ENCODE measurements around the gene HMOX1. TPM values are rescaled to one million over a fixed set of nuclear protein-coding genes. Genes with fewer than 3 reads are reported as not detected.

HMOX1 gene
- total RNA-seq, 6 donors from 2014 or later: 22.0 to 306 (median 77.9) TPM

- TF ChIP-seq EP300 (IDR thresholded peaks at IDR 0.05): no peak
- TF ChIP-seq POLR2AphosphoS5 (IDR thresholded peaks at IDR 0.05): no peak
- TF ChIP-seq POLR2A (IDR thresholded peaks at IDR 0.05): no peak
- TF ChIP-seq, protein P1, sequence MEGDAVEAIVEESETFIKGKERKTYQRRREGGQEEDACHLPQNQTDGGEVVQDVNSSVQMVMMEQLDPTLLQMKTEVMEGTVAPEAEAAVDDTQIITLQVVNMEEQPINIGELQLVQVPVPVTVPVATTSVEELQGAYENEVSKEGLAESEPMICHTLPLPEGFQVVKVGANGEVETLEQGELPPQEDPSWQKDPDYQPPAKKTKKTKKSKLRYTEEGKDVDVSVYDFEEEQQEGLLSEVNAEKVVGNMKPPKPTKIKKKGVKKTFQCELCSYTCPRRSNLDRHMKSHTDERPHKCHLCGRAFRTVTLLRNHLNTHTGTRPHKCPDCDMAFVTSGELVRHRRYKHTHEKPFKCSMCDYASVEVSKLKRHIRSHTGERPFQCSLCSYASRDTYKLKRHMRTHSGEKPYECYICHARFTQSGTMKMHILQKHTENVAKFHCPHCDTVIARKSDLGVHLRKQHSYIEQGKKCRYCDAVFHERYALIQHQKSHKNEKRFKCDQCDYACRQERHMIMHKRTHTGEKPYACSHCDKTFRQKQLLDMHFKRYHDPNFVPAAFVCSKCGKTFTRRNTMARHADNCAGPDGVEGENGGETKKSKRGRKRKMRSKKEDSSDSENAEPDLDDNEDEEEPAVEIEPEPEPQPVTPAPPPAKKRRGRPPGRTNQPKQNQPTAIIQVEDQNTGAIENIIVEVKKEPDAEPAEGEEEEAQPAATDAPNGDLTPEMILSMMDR (IDR thresholded peaks at IDR 0.05): no peak
- 82 to 100% methylated on average over 2 to 10 of the region's 10 CpGs for WGBS, 2 donors
- Histone ChIP-seq H3K27me3 (no peaks in the 10 kb centered on the region), H3K9me3 (no peaks in the 10 kb centered on the region), H3K27ac (no peak overlapping the region), H3K4me3 (no peak overlapping the region), H3K36me3 (peaks cover 5 to 63% (median 54%) of the 10 kb centered on the region in 4 donors), H3K4me1 (peaks cover 13 to 31% (median 20%) of the 10 kb centered on the region in 4 donors)
- ATAC-seq (ENCODE audit: low FRiP score in 2 of 2) (no peak), DNase-seq (no peak)
Observed at GRCh38 chr22:35347462-35347861, 33.4 kb upstream of the HMOX1 start.

- WGBS, 2 donors: 87 to 99% methylated on average over 9 to 18 of the region's 18 CpGs
- no peak for DNase-seq
- TF ChIP-seq, protein P1 (IDR thresholded peaks at IDR 0.05): no peak
- TF ChIP-seq POLR2A (IDR thresholded peaks at IDR 0.05) (no peak), EP300 (IDR thresholded peaks at IDR 0.05) (no peak), POLR2AphosphoS5 (IDR thresholded peaks at IDR 0.05) (no peak)
- Histone ChIP-seq H3K27me3 (no peaks in the 10 kb centered on the region), H3K27ac (no peak overlapping the region), H3K9me3 (no peaks in the 10 kb centered on the region), H3K4me1 (peaks cover 13 to 36% (median 22%) of the 10 kb centered on the region in 4 donors), H3K36me3 (peaks cover 5 to 57% (median 48%) of the 10 kb centered on the region in 4 donors), H3K4me3 (no peak overlapping the region)
- no peak for ATAC-seq (ENCODE audit: low FRiP score in 2 of 2)
Observed at GRCh38 chr22:35348026-35348590, 32.8 kb upstream of the HMOX1 start.

DNA sequence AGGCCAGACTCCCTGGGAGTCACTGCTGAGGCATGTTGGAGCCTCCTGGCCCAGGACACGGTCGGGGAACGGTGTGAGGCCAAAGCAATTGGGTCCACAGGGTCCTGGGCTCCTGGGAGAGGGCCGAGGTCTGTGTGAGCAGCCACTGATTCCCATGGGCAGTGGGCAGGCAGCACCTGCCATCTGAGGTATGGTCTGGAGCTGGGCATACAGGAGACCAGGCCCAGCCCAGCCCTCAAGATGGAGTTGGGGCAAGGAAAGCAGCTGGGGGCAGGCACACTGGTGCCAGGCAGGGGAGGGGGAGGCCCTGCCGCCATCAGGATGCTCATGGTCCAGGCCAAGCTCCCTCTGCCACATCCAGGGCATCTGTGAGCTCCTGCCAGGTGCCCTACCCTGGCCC is 32.2 kb upstream of the HMOX1 start:
- Histone ChIP-seq H3K4me1 (peaks cover 13 to 36% (median 22%) of the 10 kb centered on the region in 4 donors), H3K9me3 (no peaks in the 10 kb centered on the region), H3K27ac (no peak overlapping the region), H3K36me3 (peaks cover 5 to 51% (median 44%) of the 10 kb centered on the region in 4 donors), H3K27me3 (no peaks in the 10 kb centered on the region), H3K4me3 (no peak overlapping the region)
- ATAC-seq (ENCODE audit: low FRiP score in 2 of 2) (no peak), DNase-seq (no peak)
- TF ChIP-seq POLR2AphosphoS5 (IDR thresholded peaks at IDR 0.05): no peak
- no peak for TF ChIP-seq EP300 (IDR thresholded peaks at IDR 0.05)
- TF ChIP-seq, protein P1 (IDR thresholded peaks at IDR 0.05): peak in 1 of 6 experiments; percentile 6
- TF ChIP-seq POLR2A (IDR thresholded peaks at IDR 0.05): no peak
- 100% methylated on average over 1 of the region's 5 CpGs; no CpG with 5 or more reads in 1 of the 2 donors for WGBS, 2 donors

- TF ChIP-seq POLR2A (IDR thresholded peaks at IDR 0.05): no peak
- TF ChIP-seq, protein P1 (IDR thresholded peaks at IDR 0.05): no peak
- no peak for TF ChIP-seq EP300 (IDR thresholded peaks at IDR 0.05)
- H3K27me3 ChIP-seq: no peaks in the 10 kb centered on the region
- H3K9me3 ChIP-seq: no peaks in the 10 kb centered on the region
- no peak for ATAC-seq (ENCODE audit: low FRiP score in 2 of 2)
- DNase-seq: no peak
- no peak overlapping the region for H3K4me3 ChIP-seq
- H3K36me3 ChIP-seq: peaks cover 5 to 45% (median 39%) of the 10 kb centered on the region in 4 donors
- peaks cover 13 to 36% (median 22%) of the 10 kb centered on the region in 4 donors for H3K4me1 ChIP-seq
- 67 to 83% methylated on average over 9 of the region's 9 CpGs for WGBS, 2 donors
- peak overlapping the region in 1 of 4 donors; percentile 4 for H3K27ac ChIP-seq
Observed at GRCh38 chr22:35349368-35349703, 31.6 kb upstream of the HMOX1 start.

Measured in upper lobe of left lung (tissue), 6 donors.